Tibial nerve (tissue), 3 donors: ENCODE results near the gene POU6F2.

ENCODE experiments used
- POLR2A ChIP-seq, 2 donors: fragments of 450-650 bp; IDR thresholded peaks; one replicate each; pipeline ENCODE4 v1.6.1; 2017; ENCODE audit warnings: antibody characterized with exemption in 2 of 2, mild to moderate bottlenecking in 2 of 2, moderate library complexity in 2 of 2
- TF ChIP-seq, protein P1 (sequence below), 5 experiments: fragments of 200-600 bp in 3 of 5; fragments of 450-650 bp in 2 of 5; sonication (generic) in 3 of 5; IDR thresholded peaks; one replicate each; pipeline ENCODE4 v1.5.1; 2016 to 2019; ENCODE audit warnings: antibody characterized with exemption in 5 of 5, mild to moderate bottlenecking in 3 of 5, moderate library complexity in 2 of 5

GRCh38 chr7:39321909-39322498 lies 344.3 kb downstream of the POU6F2 start:
- TF ChIP-seq POLR2A (IDR thresholded peaks at IDR 0.05): no peak
- TF ChIP-seq, protein P1, sequence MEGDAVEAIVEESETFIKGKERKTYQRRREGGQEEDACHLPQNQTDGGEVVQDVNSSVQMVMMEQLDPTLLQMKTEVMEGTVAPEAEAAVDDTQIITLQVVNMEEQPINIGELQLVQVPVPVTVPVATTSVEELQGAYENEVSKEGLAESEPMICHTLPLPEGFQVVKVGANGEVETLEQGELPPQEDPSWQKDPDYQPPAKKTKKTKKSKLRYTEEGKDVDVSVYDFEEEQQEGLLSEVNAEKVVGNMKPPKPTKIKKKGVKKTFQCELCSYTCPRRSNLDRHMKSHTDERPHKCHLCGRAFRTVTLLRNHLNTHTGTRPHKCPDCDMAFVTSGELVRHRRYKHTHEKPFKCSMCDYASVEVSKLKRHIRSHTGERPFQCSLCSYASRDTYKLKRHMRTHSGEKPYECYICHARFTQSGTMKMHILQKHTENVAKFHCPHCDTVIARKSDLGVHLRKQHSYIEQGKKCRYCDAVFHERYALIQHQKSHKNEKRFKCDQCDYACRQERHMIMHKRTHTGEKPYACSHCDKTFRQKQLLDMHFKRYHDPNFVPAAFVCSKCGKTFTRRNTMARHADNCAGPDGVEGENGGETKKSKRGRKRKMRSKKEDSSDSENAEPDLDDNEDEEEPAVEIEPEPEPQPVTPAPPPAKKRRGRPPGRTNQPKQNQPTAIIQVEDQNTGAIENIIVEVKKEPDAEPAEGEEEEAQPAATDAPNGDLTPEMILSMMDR (IDR thresholded peaks at IDR 0.05): no peak
